Spleen (tissue), 11 donors: ENCODE data around the gene ATE1. TPM values are rescaled to one million over a fixed set of nuclear protein-coding genes. Genes with fewer than 3 reads are reported as not detected.
"Not testable (repeated sequence)": the region's sequence is repeated elsewhere in the genome, so short reads cannot be mapped to it uniquely, and the experiment has no call there.

Source experiments
- DNase-seq: peaks from one replicate; pipeline ENCODE4 v3.0.0-alpha.2; 2020
- H3K27ac ChIP-seq, 8 donors: fragments of 200-600 bp; sonication (generic) in 7 of 8; 1 replicate in 4 of 8; 2 replicates in 4 of 8; pipeline versions ENCODE4 v1.5.0 to v1.8.0; 2016 to 2021; ENCODE audit warnings: inconsistent platforms in 4 of 8, mild to moderate bottlenecking in 4 of 8, moderate library complexity in 1 of 8
- H3K27me3 ChIP-seq, 7 donors: fragments of 200-600 bp; sonication (generic) in 6 of 7; replicated peaks in 1 of 7; 1 replicate in 4 of 7; 2 replicates in 3 of 7; pipeline versions ENCODE4 v1.5.0 to v1.8.0; 2016 to 2021; ENCODE audit warnings: inconsistent platforms in 3 of 7, mild to moderate bottlenecking in 1 of 7
- H3K36me3 ChIP-seq, 6 donors: fragments of 200-600 bp; sonication (generic) in 5 of 6; 1 replicate in 4 of 6; 2 replicates in 2 of 6; pipeline versions ENCODE4 v1.5.0 to v1.8.0; 2016 to 2021; ENCODE audit warnings: inconsistent platforms in 2 of 6
- H3K4me1 ChIP-seq, 6 donors: fragments of 200-600 bp; sonication (generic) in 5 of 6; 1 replicate in 3 of 6; 2 replicates in 3 of 6; pipeline versions ENCODE4 v1.5.0 to v1.8.0; 2016 to 2021; ENCODE audit warnings: inconsistent platforms in 3 of 6
- H3K4me3 ChIP-seq, 8 donors: fragments of 200-600 bp; sonication (generic) in 7 of 8; 1 replicate in 4 of 8; 2 replicates in 4 of 8; pipeline versions ENCODE4 v1.5.0 to v1.8.0; 2016 to 2021; ENCODE audit warnings: inconsistent platforms in 4 of 8, mild to moderate bottlenecking in 4 of 8, moderate library complexity in 2 of 8
- H3K9me3 ChIP-seq, 8 donors: fragments of 200-600 bp; sonication (generic) in 7 of 8; 1 replicate in 4 of 8; 2 replicates in 4 of 8; pipeline versions ENCODE4 v1.5.0 to v1.8.0; 2016 to 2021; ENCODE audit warnings: inconsistent platforms in 4 of 8
- POLR2A ChIP-seq, 3 donors: fragments of 450-650 bp; IDR thresholded peaks; one replicate each; pipeline ENCODE4 v1.5.1; 2017; ENCODE audit warnings: antibody characterized with exemption in 3 of 3, mild to moderate bottlenecking in 1 of 3
- POLR2AphosphoS5 ChIP-seq, 3 donors: sonication (generic); formaldehyde crosslinking; IDR thresholded peaks; one replicate each; pipeline ENCODE4 v1.5.1; 2017; ENCODE audit warnings: antibody characterized with exemption in 3 of 3
- WGBS, 5 donors: extraction: QIAGEN DNeasy Blood & Tissue Kit in 3 of 5; methylation state at CpG; one replicate each; pipeline versions ENCODE4 v1.1.5 to v1.1.7; 2013 to 2018; 5-methylcytosine and 5-hydroxymethylcytosine counted together
- intact Hi-C: fragments of 100-400 bp; cut with DNase I; formaldehyde crosslinking; loops from one replicate; pipeline ENCODE4 v1.15.0; 2023; ENCODE audit warnings: low total_unique reads
- polyA plus RNA-seq, 3 donors: library from polyadenylated mRNA; stranded (reverse); fragments of 200-250 nt; gene quantifications; one replicate each; pipeline ENCODE4 v1.2.1, GENCODE V29; 2013
- total RNA-seq, 7 donors: library from RNA; depleted of rRNA in 3 of 7; stranded (reverse); fragments of >200 nt in 3 of 7; fragmentation: NEBNext Ultra II Directional in 4 of 7; extraction: Animal tissue kit (Norgen Biotek cat#: 25700) in 4 of 7; gene quantifications; one replicate each; pipeline versions ENCODE4 v1.1.0 to v1.2.1, GENCODE V29; 2016 to 2021
- TF ChIP-seq, protein P1 (sequence below), 11 experiments: fragments of 200-600 bp in 7 of 11; fragments of 450-650 bp in 4 of 11; sonication (generic) in 4 of 11; IDR thresholded peaks in 8 of 11; conservative IDR thresholded peaks in 3 of 11; 1 replicate in 7 of 11; 2 replicates in 4 of 11; pipeline versions ENCODE4 v1.4.0 to v1.8.0; 2016 to 2021; ENCODE audit warnings: antibody characterized with exemption in 11 of 11, inconsistent platforms in 4 of 11, mild to moderate bottlenecking in 1 of 11
- donor health status: healthy with polysubstance abuse.
- donor health status: DM: no; HTN: no; CAD: no; lungs with moderate emphysema.
- donor health status: DM: no; HTN: no; CAD: no.
- donor health status: Bipolar disorder and iron deficiency.
- donor health status: healthy.
- donor health status: DM: no; HTN: no; CAD: no.
- donor health status: DM: yes; HTN: yes; CAD: no.

ATE1 gene
- total and polyA plus RNA-seq, 10 donors, result 5.4 to 38.9 (median 29.9) TPM

DNA sequence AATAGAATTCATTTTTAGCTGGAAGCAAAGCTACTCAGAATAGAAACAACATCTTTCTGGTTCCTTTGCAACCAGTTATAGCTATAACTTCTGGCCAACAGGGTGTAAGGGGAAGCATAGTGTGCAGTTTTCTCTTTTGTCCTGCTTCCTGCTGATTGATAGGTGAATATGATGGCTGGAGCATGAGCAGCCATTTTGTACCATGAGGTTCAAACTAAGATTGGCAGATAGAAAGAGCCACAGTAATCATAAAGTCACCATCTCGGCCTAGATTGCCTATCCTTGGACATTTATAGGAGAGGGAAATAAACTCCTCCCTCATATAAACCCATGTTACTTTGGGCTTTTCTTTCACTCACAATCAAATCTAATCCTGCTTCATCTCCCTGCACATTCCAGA lies 227.4 kb downstream of the ATE1 start:
- Histone ChIP-seq H3K36me3 (no peaks in the 10 kb centered on the region), H3K27ac (no peak overlapping the region), H3K4me1 (no peaks in the 10 kb centered on the region), H3K9me3 (peaks cover 0 to 18% (median 7%) of the 10 kb centered on the region in 8 donors), H3K4me3 (no peak overlapping the region), H3K27me3 (peaks cover 0 to 6% (median 0%) of the 10 kb centered on the region in 7 donors)
- no peak for DNase-seq
- TF ChIP-seq POLR2A (IDR thresholded peaks at IDR 0.05) (no peak), POLR2AphosphoS5 (IDR thresholded peaks at IDR 0.05) (no peak)
- TF ChIP-seq, protein P1, sequence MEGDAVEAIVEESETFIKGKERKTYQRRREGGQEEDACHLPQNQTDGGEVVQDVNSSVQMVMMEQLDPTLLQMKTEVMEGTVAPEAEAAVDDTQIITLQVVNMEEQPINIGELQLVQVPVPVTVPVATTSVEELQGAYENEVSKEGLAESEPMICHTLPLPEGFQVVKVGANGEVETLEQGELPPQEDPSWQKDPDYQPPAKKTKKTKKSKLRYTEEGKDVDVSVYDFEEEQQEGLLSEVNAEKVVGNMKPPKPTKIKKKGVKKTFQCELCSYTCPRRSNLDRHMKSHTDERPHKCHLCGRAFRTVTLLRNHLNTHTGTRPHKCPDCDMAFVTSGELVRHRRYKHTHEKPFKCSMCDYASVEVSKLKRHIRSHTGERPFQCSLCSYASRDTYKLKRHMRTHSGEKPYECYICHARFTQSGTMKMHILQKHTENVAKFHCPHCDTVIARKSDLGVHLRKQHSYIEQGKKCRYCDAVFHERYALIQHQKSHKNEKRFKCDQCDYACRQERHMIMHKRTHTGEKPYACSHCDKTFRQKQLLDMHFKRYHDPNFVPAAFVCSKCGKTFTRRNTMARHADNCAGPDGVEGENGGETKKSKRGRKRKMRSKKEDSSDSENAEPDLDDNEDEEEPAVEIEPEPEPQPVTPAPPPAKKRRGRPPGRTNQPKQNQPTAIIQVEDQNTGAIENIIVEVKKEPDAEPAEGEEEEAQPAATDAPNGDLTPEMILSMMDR (IDR thresholded peaks at IDR 0.05 in 8 of 11, conservative IDR thresholded peaks at IDR 0.05 in 3 of 11), result no peak
- 83 to 90% (median 88%) methylated on average over 1 of the region's 1 CpG for WGBS, 5 donors
- intact Hi-C loops, result no loop called here

DNA sequence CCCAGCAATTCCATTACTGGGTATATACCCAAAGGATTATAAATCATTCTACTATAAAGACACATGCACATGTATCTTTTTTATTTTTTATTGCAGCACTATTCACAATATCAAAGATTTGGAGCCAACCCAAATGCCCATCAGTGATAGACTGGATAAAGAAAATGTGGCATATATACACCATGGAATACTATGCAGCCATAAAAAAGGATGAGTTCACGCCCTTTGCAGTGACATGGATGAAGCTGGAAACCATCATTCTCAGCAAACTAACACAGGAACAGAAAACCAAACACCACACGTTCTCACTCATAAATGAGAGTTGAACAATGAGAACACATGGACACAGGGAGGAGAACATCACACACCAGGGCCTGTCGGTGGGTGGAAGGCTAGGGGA lies 228.1 kb downstream of the ATE1 start:
- H3K9me3 ChIP-seq, result peaks cover 0 to 18% (median 7%) of the 10 kb centered on the region in 8 donors
- H3K4me1 ChIP-seq, H3K36me3 ChIP-seq, H3K27me3 ChIP-seq, H3K4me3 ChIP-seq, DNase-seq, intact Hi-C loops, H3K27ac ChIP-seq: not testable (repeated sequence)
- 82 to 91% (median 88%) methylated on average over 3 of the region's 3 CpGs for WGBS, 5 donors

DNA sequence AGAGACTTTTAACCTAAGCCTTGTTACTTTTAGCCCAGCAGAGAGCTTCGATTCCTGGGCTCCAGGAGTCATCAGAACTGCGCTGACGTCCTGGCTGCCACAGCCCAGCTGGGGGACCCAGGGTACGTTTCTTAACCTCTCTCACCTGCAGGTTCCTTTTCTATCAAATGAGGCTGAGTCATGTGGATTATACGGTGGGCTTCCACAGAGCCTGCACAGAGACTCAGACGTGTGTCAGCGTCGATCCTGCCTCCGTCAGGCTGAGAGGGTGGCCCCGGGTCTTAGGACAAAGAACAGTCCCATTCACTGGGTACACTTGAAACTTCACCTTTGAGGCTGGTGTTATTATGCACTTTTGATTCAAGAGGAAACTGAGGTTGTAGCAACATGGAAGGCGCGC lies 228.9 kb downstream of the ATE1 start:
- Histone ChIP-seq H3K36me3 (no peaks in the 10 kb centered on the region), H3K27me3 (peaks cover 0 to 6% (median 0%) of the 10 kb centered on the region in 7 donors), H3K27ac (no peak overlapping the region), H3K4me3 (no peak overlapping the region), H3K9me3 (peaks cover 0 to 18% (median 7%) of the 10 kb centered on the region in 8 donors), H3K4me1 (no peaks in the 10 kb centered on the region)
- 86 to 93% (median 88%) methylated on average over 12 of the region's 12 CpGs for WGBS, 5 donors
- DNase-seq, result no peak
- TF ChIP-seq POLR2AphosphoS5 (IDR thresholded peaks at IDR 0.05) (no peak), POLR2A (IDR thresholded peaks at IDR 0.05) (no peak)
- TF ChIP-seq, protein P1 (IDR thresholded peaks at IDR 0.05 in 8 of 11, conservative IDR thresholded peaks at IDR 0.05 in 3 of 11), result no peak
- intact Hi-C loops, result no loop called here

DNA sequence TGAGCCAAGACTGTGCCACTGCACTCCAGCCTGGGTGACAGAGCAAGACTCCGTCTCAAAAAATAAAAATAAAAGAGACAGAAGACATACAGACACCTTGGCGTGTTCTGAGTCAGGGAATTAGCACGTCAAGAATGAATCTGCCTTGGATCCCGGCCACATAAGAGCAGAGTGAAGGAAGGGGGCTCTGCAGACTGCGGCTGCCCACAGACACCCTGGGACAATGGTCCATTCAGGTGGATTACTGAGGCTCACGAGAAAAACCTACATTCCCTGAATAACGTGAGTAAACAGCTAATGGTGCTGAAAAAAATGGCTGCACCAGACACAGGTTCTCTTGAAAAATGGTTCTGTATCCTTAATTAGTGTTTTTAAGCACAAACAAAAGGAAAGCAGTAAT lies 229.5 kb downstream of the ATE1 start:
- Histone ChIP-seq H3K36me3 (no peaks in the 10 kb centered on the region), H3K27me3 (peaks cover 0 to 6% (median 0%) of the 10 kb centered on the region in 7 donors), H3K4me3 (no peak overlapping the region), H3K27ac (no peak overlapping the region), H3K9me3 (peaks cover 0 to 18% (median 7%) of the 10 kb centered on the region in 8 donors), H3K4me1 (no peaks in the 10 kb centered on the region)
- TF ChIP-seq, protein P1 (IDR thresholded peaks at IDR 0.05 in 8 of 11, conservative IDR thresholded peaks at IDR 0.05 in 3 of 11), result no peak
- TF ChIP-seq POLR2A (IDR thresholded peaks at IDR 0.05) (no peak), POLR2AphosphoS5 (IDR thresholded peaks at IDR 0.05) (no peak)
- 83 to 90% (median 87%) methylated on average over 7 of the region's 7 CpGs for WGBS, 5 donors
- DNase-seq, result no peak
- intact Hi-C loops, result no loop called here

DNA sequence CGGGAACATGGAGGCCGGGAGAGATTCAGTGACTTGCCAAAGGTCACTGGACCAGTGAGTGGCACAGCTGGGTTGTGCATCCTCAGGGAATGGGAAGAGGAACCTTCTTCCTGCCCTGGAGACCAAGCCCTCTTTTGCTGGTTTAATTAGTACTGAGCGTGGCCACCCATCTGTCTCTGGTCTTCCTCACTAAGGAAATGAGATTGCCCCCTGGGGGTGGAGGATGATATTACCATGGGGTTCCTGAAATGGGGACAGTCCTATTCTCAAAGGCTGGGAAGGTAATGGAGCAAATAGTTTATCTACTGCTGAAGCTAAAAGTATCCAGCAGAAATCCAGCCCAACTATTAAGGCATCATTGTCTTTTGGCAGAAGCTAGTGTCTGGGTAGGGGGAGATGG lies 231.0 kb downstream of the ATE1 start:
- no peak overlapping the region for H3K4me3 ChIP-seq
- no peak for DNase-seq
- 67 to 81% (median 76%) methylated on average over 3 of the region's 3 CpGs for WGBS, 5 donors

More for the DNA sequence above, 231.0 kb downstream of the ATE1 start:
- no peak overlapping the region for H3K27ac ChIP-seq
- peaks cover 0 to 6% (median 0%) of the 10 kb centered on the region in 7 donors for H3K27me3 ChIP-seq
- TF ChIP-seq POLR2AphosphoS5 (IDR thresholded peaks at IDR 0.05), result no peak
- TF ChIP-seq, protein P1 (IDR thresholded peaks at IDR 0.05 in 8 of 11, conservative IDR thresholded peaks at IDR 0.05 in 3 of 11), result peak in 6 of 11 experiments; percentile 6 to 46 (median 29)
- intact Hi-C loops, result no loop called here
- H3K9me3 ChIP-seq, result peaks cover 0 to 18% (median 7%) of the 10 kb centered on the region in 8 donors
- no peaks in the 10 kb centered on the region for H3K4me1 ChIP-seq
- no peaks in the 10 kb centered on the region for H3K36me3 ChIP-seq
